Spleen (tissue), 11 donors: Measurements from ENCODE around the gene PAX2. TPM values are rescaled to one million over a fixed set of nuclear protein-coding genes. Genes with fewer than 3 reads are reported as not detected.
A peak's percentile ranks its signal among the peaks of the same experiment; 100 is the strongest.

ENCODE experiments used
- DNase-seq: peaks from one replicate; pipeline ENCODE4 v3.0.0-alpha.2; 2020
- H3K27ac ChIP-seq, 8 donors: fragments of 200-600 bp; sonication (generic) in 7 of 8; 1 replicate in 4 of 8; 2 replicates in 4 of 8; pipeline versions ENCODE4 v1.5.0 to v1.8.0; 2016 to 2021; ENCODE audit warnings: inconsistent platforms in 4 of 8, mild to moderate bottlenecking in 4 of 8, moderate library complexity in 1 of 8
- H3K27me3 ChIP-seq, 7 donors: fragments of 200-600 bp; sonication (generic) in 6 of 7; replicated peaks in 1 of 7; 1 replicate in 4 of 7; 2 replicates in 3 of 7; pipeline versions ENCODE4 v1.5.0 to v1.8.0; 2016 to 2021; ENCODE audit warnings: inconsistent platforms in 3 of 7, mild to moderate bottlenecking in 1 of 7
- H3K36me3 ChIP-seq, 6 donors: fragments of 200-600 bp; sonication (generic) in 5 of 6; 1 replicate in 4 of 6; 2 replicates in 2 of 6; pipeline versions ENCODE4 v1.5.0 to v1.8.0; 2016 to 2021; ENCODE audit warnings: inconsistent platforms in 2 of 6
- H3K4me1 ChIP-seq, 6 donors: fragments of 200-600 bp; sonication (generic) in 5 of 6; 1 replicate in 3 of 6; 2 replicates in 3 of 6; pipeline versions ENCODE4 v1.5.0 to v1.8.0; 2016 to 2021; ENCODE audit warnings: inconsistent platforms in 3 of 6
- H3K4me3 ChIP-seq, 8 donors: fragments of 200-600 bp; sonication (generic) in 7 of 8; 1 replicate in 4 of 8; 2 replicates in 4 of 8; pipeline versions ENCODE4 v1.5.0 to v1.8.0; 2016 to 2021; ENCODE audit warnings: inconsistent platforms in 4 of 8, mild to moderate bottlenecking in 4 of 8, moderate library complexity in 2 of 8
- H3K9me3 ChIP-seq, 8 donors: fragments of 200-600 bp; sonication (generic) in 7 of 8; 1 replicate in 4 of 8; 2 replicates in 4 of 8; pipeline versions ENCODE4 v1.5.0 to v1.8.0; 2016 to 2021; ENCODE audit warnings: inconsistent platforms in 4 of 8
- POLR2A ChIP-seq, 3 donors: fragments of 450-650 bp; IDR thresholded peaks; one replicate each; pipeline ENCODE4 v1.5.1; 2017; ENCODE audit warnings: antibody characterized with exemption in 3 of 3, mild to moderate bottlenecking in 1 of 3
- POLR2AphosphoS5 ChIP-seq, 3 donors: sonication (generic); formaldehyde crosslinking; IDR thresholded peaks; one replicate each; pipeline ENCODE4 v1.5.1; 2017; ENCODE audit warnings: antibody characterized with exemption in 3 of 3
- WGBS, 5 donors: extraction: QIAGEN DNeasy Blood & Tissue Kit in 3 of 5; methylation state at CpG; one replicate each; pipeline versions ENCODE4 v1.1.5 to v1.1.7; 2013 to 2018; 5-methylcytosine and 5-hydroxymethylcytosine counted together
- intact Hi-C: fragments of 100-400 bp; cut with DNase I; formaldehyde crosslinking; loops from one replicate; pipeline ENCODE4 v1.15.0; 2023; ENCODE audit warnings: low total_unique reads
- polyA plus RNA-seq, 3 donors: library from polyadenylated mRNA; stranded (reverse); fragments of 200-250 nt; gene quantifications; one replicate each; pipeline ENCODE4 v1.2.1, GENCODE V29; 2013
- total RNA-seq, 7 donors: library from RNA; depleted of rRNA in 3 of 7; stranded (reverse); fragments of >200 nt in 3 of 7; fragmentation: NEBNext Ultra II Directional in 4 of 7; extraction: Animal tissue kit (Norgen Biotek cat#: 25700) in 4 of 7; gene quantifications; one replicate each; pipeline versions ENCODE4 v1.1.0 to v1.2.1, GENCODE V29; 2016 to 2021
- TF ChIP-seq, protein P1 (sequence below), 11 experiments: fragments of 200-600 bp in 7 of 11; fragments of 450-650 bp in 4 of 11; sonication (generic) in 4 of 11; IDR thresholded peaks in 8 of 11; conservative IDR thresholded peaks in 3 of 11; 1 replicate in 7 of 11; 2 replicates in 4 of 11; pipeline versions ENCODE4 v1.4.0 to v1.8.0; 2016 to 2021; ENCODE audit warnings: antibody characterized with exemption in 11 of 11, inconsistent platforms in 4 of 11, mild to moderate bottlenecking in 1 of 11
- donor health status: healthy with polysubstance abuse.
- donor health status: DM: no; HTN: no; CAD: no; lungs with moderate emphysema.
- donor health status: DM: no; HTN: no; CAD: no.
- donor health status: Bipolar disorder and iron deficiency.
- donor health status: healthy.
- donor health status: DM: no; HTN: no; CAD: no.
- donor health status: DM: yes; HTN: yes; CAD: no.

The PAX2 gene
- total and polyA plus RNA-seq, 10 donors, result not detected

DNA sequence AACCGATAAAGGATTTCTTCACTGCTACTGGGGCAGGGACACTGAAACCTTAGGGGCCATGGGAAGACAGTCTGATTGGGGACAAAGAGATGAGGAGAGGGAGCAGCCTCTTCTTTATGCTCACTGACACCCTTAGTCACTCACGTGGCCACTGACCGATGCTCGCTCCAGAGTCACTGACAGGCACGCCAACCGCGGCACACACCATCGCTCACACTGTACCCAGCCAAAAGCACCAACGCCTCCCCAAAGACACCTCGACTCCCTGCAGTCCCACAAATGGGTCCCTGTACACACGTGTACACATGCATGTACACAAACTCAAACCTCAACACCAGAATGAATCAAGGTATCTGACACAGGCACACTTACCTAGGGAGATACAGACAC, 132.1 kb downstream of the PAX2 start:
- TF ChIP-seq POLR2A (IDR thresholded peaks at IDR 0.05), result no peak
- no peak for TF ChIP-seq POLR2AphosphoS5 (IDR thresholded peaks at IDR 0.05)
- Histone ChIP-seq H3K9me3 (no peaks in the 10 kb centered on the region), H3K4me1 (peaks cover 0 to 35% (median 14%) of the 10 kb centered on the region in 6 donors)

DNA sequence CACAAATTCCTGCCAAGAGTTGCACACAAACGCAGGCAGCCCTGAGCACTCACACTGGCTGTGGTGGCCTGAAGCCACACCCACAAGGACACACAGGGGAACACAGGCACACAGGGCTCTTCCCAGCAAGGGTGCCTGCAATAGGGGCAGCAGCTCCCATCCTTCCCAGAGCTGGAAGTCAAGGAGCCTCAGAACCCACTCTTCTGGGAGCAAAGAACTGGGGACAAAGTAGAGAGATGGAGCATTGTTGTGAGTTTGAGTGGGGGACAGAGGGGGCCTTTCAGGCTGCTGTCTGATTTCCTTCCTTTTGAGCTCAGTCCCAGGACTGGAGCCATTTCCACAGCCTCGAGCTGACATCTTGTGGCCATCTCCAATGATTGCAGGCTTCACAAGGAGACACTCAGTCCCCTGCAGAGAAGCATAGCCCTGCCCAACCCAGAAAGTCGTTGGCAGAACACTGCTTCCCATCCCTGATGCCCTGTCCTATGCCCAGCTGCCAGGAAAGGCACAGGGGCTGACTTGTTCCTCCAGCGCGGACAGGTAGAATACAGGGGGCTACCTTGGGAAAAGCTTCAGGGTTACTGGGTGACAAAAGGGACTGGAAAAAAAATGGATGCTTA, 133.0 kb downstream of the PAX2 start:
- Histone ChIP-seq H3K4me3 (no peak overlapping the region), H3K4me1 (peaks cover 0 to 38% (median 14%) of the 10 kb centered on the region in 6 donors), H3K36me3 (no peaks in the 10 kb centered on the region), H3K27me3 (peaks cover 0 to 30% (median 2%) of the 10 kb centered on the region in 7 donors), H3K27ac (no peak overlapping the region), H3K9me3 (no peaks in the 10 kb centered on the region)
- intact Hi-C loops, result loop anchor here (5.0 to 10.0 kb wide), 2 partner anchors 206 to 314 kb away; no protein-coding TSS in a partner anchor
- DNase-seq, result no peak
- TF ChIP-seq, protein P1, sequence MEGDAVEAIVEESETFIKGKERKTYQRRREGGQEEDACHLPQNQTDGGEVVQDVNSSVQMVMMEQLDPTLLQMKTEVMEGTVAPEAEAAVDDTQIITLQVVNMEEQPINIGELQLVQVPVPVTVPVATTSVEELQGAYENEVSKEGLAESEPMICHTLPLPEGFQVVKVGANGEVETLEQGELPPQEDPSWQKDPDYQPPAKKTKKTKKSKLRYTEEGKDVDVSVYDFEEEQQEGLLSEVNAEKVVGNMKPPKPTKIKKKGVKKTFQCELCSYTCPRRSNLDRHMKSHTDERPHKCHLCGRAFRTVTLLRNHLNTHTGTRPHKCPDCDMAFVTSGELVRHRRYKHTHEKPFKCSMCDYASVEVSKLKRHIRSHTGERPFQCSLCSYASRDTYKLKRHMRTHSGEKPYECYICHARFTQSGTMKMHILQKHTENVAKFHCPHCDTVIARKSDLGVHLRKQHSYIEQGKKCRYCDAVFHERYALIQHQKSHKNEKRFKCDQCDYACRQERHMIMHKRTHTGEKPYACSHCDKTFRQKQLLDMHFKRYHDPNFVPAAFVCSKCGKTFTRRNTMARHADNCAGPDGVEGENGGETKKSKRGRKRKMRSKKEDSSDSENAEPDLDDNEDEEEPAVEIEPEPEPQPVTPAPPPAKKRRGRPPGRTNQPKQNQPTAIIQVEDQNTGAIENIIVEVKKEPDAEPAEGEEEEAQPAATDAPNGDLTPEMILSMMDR (IDR thresholded peaks at IDR 0.05 in 8 of 11, conservative IDR thresholded peaks at IDR 0.05 in 3 of 11), result peak; percentile 41 to 76 (median 58)
- no peak for TF ChIP-seq POLR2AphosphoS5 (IDR thresholded peaks at IDR 0.05)
- TF ChIP-seq POLR2A (IDR thresholded peaks at IDR 0.05), result no peak
- WGBS, 5 donors, result 11 to 22% (median 16%) methylated on average over 4 to 5 of the region's 5 CpGs

More for the DNA sequence above, 132.1 kb downstream of the PAX2 start:
- Histone ChIP-seq H3K4me3 (no peak overlapping the region), H3K36me3 (no peaks in the 10 kb centered on the region), H3K27ac (no peak overlapping the region), H3K27me3 (peaks cover 0 to 38% (median 5%) of the 10 kb centered on the region in 7 donors)
- 86 to 93% (median 90%) methylated on average over 11 of the region's 11 CpGs for WGBS, 5 donors
- DNase-seq, result no peak
- intact Hi-C loops, result loop anchor here (5.0 to 10.0 kb wide), 2 partner anchors 205 to 313 kb away; no protein-coding TSS in a partner anchor

Other genes starting within 250 kb of the PAX2 start
- 10 to 100 TPM; 16.0 to 30.7 (median 21.6) TPM for gene SEC31B, start 225.7 kb upstream of the PAX2 start, total RNA-seq
- 10 to 100 TPM; 12.0 to 20.8 (median 19.1) TPM for gene SEC31B, start 225.7 kb upstream of the PAX2 start, polyA plus RNA-seq
- gene NDUFB8, start 215.7 kb upstream of the PAX2 start, total RNA-seq, result 100 to 1,000 TPM in 6 of 7 donors, 10 to 100 TPM in 1; 96.2 to 142 (median 128) TPM
- gene NDUFB8, start 215.7 kb upstream of the PAX2 start, polyA plus RNA-seq, result 100 to 1,000 TPM; 196 to 261 (median 256) TPM
- 10 to 100 TPM; 18.2 to 48.2 (median 37.7) TPM for gene HIF1AN, start 209.6 kb upstream of the PAX2 start, total RNA-seq
- 1 to 10 TPM; 3.0 to 6.4 (median 3.6) TPM for gene HIF1AN, start 209.6 kb upstream of the PAX2 start, polyA plus RNA-seq
- gene SLF2, start 167.4 kb downstream of the PAX2 start, total RNA-seq, result 10 to 100 TPM; 33.5 to 90.9 (median 66.5) TPM
- 10 to 100 TPM; 11.5 to 16.9 (median 14.5) TPM for gene SLF2, start 167.4 kb downstream of the PAX2 start, polyA plus RNA-seq
- gene SEMA4G, start 223.9 kb downstream of the PAX2 start, total RNA-seq, result 1 to 10 TPM in 5 of 7 donors, under 1 TPM in 2; 0.46 to 2.8 (median 1.1) TPM
- gene SEMA4G, start 223.9 kb downstream of the PAX2 start, polyA plus RNA-seq, result under 1 TPM; 0.52 to 0.83 (median 0.74) TPM
- 10 to 100 TPM; 38.3 to 55.9 (median 48.4) TPM for gene MRPL43, start 241.9 kb downstream of the PAX2 start, total RNA-seq
- gene MRPL43, start 241.9 kb downstream of the PAX2 start, polyA plus RNA-seq, result 10 to 100 TPM; 70.4 to 92.4 (median 79.1) TPM
- gene TWNK, start 242.0 kb downstream of the PAX2 start, total RNA-seq, result 1 to 10 TPM; 5.6 to 9.4 (median 8.5) TPM
- 1 to 10 TPM; 7.4 to 9.9 (median 7.9) TPM for gene TWNK, start 242.0 kb downstream of the PAX2 start, polyA plus RNA-seq